Astrocyte of the spinal cord (primary cell): ENCODE data around the gene GPR171.

ENCODE experiments used
- DNase-seq: peaks from one replicate; pipeline ENCODE4 v3.0.0; 2011; ENCODE audit warnings: low read depth, low spot score
- H3K4me3 ChIP-seq: 2 replicates; pipeline ENCODE4 v1.5.1; 2011; ENCODE audit warnings: low read depth, mild to moderate bottlenecking, low read length, moderate library complexity
- CTCF ChIP-seq: IDR thresholded peaks from 2 replicates; pipeline ENCODE4 v1.5.1; 2012; ENCODE audit warnings: low read depth, mild to moderate bottlenecking, low read length, inconsistent platforms
- in situ Hi-C: cut with HindIII; loops from 2 replicates; pipeline ENCODE4 v1.10.0; 2017; ENCODE audit warnings: low sequenced_read_pairs

The GPR171 gene

GRCh38 chr3:151213881-151214280 lies 10.9 kb upstream of the GPR171 start:
- DNase-seq = peak; percentile 36
- TF ChIP-seq CTCF = no peak
- in situ Hi-C loops = no loop called here
- H3K4me3 ChIP-seq = no peak overlapping the region

- in situ Hi-C loops = no loop called here
- no peak overlapping the region for H3K4me3 ChIP-seq
- no peak for DNase-seq
- TF ChIP-seq CTCF = no peak
These were observed 10.1 kb upstream of the GPR171 start for GRCh38 chr3:151213151-151213550.

- no peak for TF ChIP-seq CTCF
- DNase-seq = peak; percentile 23
- no peak overlapping the region for H3K4me3 ChIP-seq
- in situ Hi-C loops = no loop called here
These were observed 7.8 kb upstream of the GPR171 start for GRCh38 chr3:151210676-151211381.

- no peak for TF ChIP-seq CTCF
- in situ Hi-C loops = no loop called here
- no peak overlapping the region for H3K4me3 ChIP-seq
- DNase-seq = no peak
These were observed 6.6 kb upstream of the GPR171 start for GRCh38 chr3:151209654-151210053.

GRCh38 chr3:151206201-151206600 lies 3.2 kb upstream of the GPR171 start:
- no peak for DNase-seq
- no peak for TF ChIP-seq CTCF
- no peak overlapping the region for H3K4me3 ChIP-seq
- in situ Hi-C loops = no loop called here

- DNase-seq = no peak
These were observed 2.5 kb upstream of the GPR171 start for GRCh38 chr3:151205482-151205881.

More at GRCh38 chr3:151205482-151205881, 2.5 kb upstream of the GPR171 start:
- TF ChIP-seq CTCF = no peak
- in situ Hi-C loops = no loop called here
- no peak overlapping the region for H3K4me3 ChIP-seq
